C4-2B (cell line): ENCODE data around the gene PCNT.

Experiments
- ZFX ChIP-seq: fragments of 450-650 bp; IDR thresholded peaks from 2 replicates; pipeline ENCODE4 v1.6.1; 2017
- TF ChIP-seq, protein P1 (sequence below): fragments of 450-650 bp; conservative IDR thresholded peaks from 2 replicates; pipeline ENCODE4 v1.5.1; 2017; ENCODE audit warnings: mild to moderate bottlenecking

DNA sequence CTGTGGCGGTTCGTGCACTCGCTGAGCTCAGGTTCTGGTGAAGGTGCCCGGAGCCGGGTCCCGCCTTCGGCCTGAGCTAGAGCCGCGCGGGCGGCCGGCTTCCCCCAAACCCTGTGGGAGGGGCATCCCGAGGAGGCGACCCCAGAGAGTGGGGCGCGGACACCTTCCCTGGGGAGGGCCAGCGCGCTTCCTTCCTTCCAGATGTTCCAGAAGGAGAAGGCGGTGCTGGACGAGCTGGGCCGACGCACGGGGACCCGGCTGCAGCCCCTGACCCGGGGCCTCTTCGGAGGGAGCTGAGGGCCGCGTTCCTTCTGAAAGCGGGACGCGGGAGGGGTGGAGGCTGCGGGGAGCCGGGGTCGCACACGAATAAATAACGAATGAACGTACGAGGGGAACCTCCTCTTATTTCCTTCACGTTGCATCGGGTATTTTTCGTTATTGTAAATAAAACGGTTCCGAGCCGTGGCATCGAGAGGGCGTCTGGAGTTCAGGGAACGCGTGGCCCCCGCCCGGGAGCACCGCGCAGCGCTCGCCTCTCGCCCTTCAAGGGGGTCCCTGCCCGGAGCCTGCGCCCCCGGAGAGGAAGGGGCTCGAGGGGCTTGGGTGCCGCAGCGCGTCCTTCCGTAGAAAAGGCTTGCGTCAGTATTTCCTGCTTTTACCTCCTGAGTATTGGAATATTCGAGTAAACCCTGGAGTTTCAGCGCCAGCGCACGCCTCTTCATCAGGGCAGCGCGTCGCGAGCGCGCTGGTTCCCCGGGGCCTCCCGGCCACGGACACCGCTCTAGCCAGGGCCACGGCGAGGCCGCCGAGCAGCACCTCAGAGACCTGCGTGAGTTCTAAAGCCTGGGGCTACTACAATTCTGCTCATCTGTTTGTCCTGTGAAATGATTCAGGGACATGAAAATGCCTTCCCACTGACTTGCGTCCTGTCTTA is 26.4 kb upstream of the PCNT start:
- TF ChIP-seq, protein P1, sequence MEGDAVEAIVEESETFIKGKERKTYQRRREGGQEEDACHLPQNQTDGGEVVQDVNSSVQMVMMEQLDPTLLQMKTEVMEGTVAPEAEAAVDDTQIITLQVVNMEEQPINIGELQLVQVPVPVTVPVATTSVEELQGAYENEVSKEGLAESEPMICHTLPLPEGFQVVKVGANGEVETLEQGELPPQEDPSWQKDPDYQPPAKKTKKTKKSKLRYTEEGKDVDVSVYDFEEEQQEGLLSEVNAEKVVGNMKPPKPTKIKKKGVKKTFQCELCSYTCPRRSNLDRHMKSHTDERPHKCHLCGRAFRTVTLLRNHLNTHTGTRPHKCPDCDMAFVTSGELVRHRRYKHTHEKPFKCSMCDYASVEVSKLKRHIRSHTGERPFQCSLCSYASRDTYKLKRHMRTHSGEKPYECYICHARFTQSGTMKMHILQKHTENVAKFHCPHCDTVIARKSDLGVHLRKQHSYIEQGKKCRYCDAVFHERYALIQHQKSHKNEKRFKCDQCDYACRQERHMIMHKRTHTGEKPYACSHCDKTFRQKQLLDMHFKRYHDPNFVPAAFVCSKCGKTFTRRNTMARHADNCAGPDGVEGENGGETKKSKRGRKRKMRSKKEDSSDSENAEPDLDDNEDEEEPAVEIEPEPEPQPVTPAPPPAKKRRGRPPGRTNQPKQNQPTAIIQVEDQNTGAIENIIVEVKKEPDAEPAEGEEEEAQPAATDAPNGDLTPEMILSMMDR = no peak
- no peak for TF ChIP-seq ZFX
